Sigmoid colon (tissue), 7 donors: ENCODE measurements around the gene PDE7B. TPM values are rescaled to one million over a fixed set of nuclear protein-coding genes. Genes with fewer than 3 reads are reported as not detected.

ENCODE experiments used
- DNase-seq: peaks from one replicate; pipeline ENCODE4 v3.0.0-alpha.2; 2019
- H3K27ac ChIP-seq, 4 donors: fragments of 200-600 bp; sonication (generic); one replicate each; pipeline ENCODE4 v1.5.1; 2016 to 2019; ENCODE audit warnings: mild to moderate bottlenecking in 1 of 4
- H3K27me3 ChIP-seq, 3 donors: fragments of 200-600 bp; sonication (generic); one replicate each; pipeline ENCODE4 v1.5.1; 2019; ENCODE audit warnings: mild to moderate bottlenecking in 1 of 3
- H3K36me3 ChIP-seq, 4 donors: fragments of 200-600 bp; sonication (generic); one replicate each; pipeline ENCODE4 v1.5.1; 2016 to 2019
- H3K4me1 ChIP-seq, 4 donors: fragments of 200-600 bp; sonication (generic); one replicate each; pipeline ENCODE4 v1.5.1; 2017 to 2019
- H3K4me3 ChIP-seq, 4 donors: fragments of 200-600 bp; sonication (generic); one replicate each; pipeline ENCODE4 v1.5.1; 2017 to 2019; ENCODE audit warnings: mild to moderate bottlenecking in 2 of 4, moderate library complexity in 1 of 4
- H3K9me3 ChIP-seq, 4 donors: fragments of 200-600 bp in 3 of 4; sonication (generic) in 3 of 4; one replicate each; pipeline versions ENCODE4 v1.5.1 to v1.6.1; 2013 to 2019
- EP300 ChIP-seq, 4 donors: sonication (generic); formaldehyde crosslinking; IDR thresholded peaks; one replicate each; pipeline ENCODE4 v1.6.1; 2017; ENCODE audit warnings: antibody characterized with exemption in 4 of 4
- POLR2A ChIP-seq, 2 donors: fragments of 450-650 bp; IDR thresholded peaks; one replicate each; pipeline ENCODE4 v1.6.1; 2016; ENCODE audit warnings: antibody characterized with exemption in 2 of 2, mild to moderate bottlenecking in 2 of 2, moderate library complexity in 2 of 2
- POLR2AphosphoS5 ChIP-seq, 4 donors: sonication (generic); formaldehyde crosslinking; IDR thresholded peaks; one replicate each; pipeline ENCODE4 v1.6.1; 2017; ENCODE audit warnings: antibody characterized with exemption in 4 of 4
- WGBS, 2 donors: extraction: QIAGEN DNeasy Blood & Tissue Kit; methylation state at CpG; one replicate each; pipeline ENCODE4 v1.1.7; 2013; 5-methylcytosine and 5-hydroxymethylcytosine counted together
- intact Hi-C: fragments of 100-400 bp; cut with DNase I; formaldehyde crosslinking; loops from one replicate; pipeline ENCODE4 v1.15.1; 2023
- polyA plus RNA-seq, 3 donors: library from polyadenylated mRNA; stranded (reverse); fragments of 200-250 nt; gene quantifications; one replicate each; pipeline ENCODE4 v1.2.3, GENCODE V29; 2013
- total RNA-seq, 4 donors: library from RNA; depleted of rRNA; stranded (reverse); fragments of >200 nt; gene quantifications; one replicate each; pipeline ENCODE4 v1.1.0, GENCODE V29; 2016
- TF ChIP-seq, protein P1 (sequence below), 4 experiments: fragments of 450-650 bp in 3 of 4; fragments of 200-600 bp in 1 of 4; IDR thresholded peaks; one replicate each; pipeline ENCODE4 v1.5.1; 2016 to 2019; ENCODE audit warnings: antibody characterized with exemption in 4 of 4, mild to moderate bottlenecking in 3 of 4, moderate library complexity in 2 of 4
- donor health status: healthy with polysubstance abuse.
- donor health status: Bipolar disorder and iron deficiency.
- donor health status: healthy.

Gene PDE7B
- total and polyA plus RNA-seq, 7 donors: 1.1 to 10.3 (median 6.3) TPM

DNA sequence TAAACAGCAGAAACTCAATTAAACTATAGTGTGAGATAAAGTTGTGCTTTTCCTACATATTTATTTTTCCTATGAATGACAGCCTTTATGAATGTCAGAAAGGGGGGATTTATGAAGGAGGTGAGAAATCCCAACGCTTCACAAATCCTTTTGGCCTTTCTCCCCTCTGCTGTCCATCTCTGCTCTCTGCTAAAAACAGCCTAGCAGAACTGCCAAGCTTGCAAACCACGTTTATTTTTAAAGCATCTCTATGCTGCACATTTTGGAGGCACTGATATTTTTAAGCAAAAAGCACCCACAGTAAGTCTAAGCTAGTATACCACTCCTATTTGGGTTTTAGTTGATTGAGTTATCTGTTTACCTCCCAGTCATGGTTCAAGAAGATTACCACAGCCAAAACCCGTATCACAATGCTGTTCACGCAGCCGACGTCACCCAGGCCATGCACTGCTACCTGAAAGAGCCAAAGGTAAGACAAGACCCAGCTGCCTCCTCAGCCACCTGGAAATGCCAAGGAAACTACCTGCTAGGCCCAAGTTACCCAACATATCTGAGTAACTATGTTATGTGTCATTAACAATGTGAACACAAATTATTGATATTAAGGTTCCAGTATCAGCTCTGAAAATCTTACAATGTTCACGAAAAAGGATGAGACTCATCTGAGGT, 302.3 kb downstream of the PDE7B start:
- TF ChIP-seq POLR2A (IDR thresholded peaks at IDR 0.05): no peak
- no peak for TF ChIP-seq POLR2AphosphoS5 (IDR thresholded peaks at IDR 0.05)
- no peak for TF ChIP-seq EP300 (IDR thresholded peaks at IDR 0.05)
- TF ChIP-seq, protein P1, sequence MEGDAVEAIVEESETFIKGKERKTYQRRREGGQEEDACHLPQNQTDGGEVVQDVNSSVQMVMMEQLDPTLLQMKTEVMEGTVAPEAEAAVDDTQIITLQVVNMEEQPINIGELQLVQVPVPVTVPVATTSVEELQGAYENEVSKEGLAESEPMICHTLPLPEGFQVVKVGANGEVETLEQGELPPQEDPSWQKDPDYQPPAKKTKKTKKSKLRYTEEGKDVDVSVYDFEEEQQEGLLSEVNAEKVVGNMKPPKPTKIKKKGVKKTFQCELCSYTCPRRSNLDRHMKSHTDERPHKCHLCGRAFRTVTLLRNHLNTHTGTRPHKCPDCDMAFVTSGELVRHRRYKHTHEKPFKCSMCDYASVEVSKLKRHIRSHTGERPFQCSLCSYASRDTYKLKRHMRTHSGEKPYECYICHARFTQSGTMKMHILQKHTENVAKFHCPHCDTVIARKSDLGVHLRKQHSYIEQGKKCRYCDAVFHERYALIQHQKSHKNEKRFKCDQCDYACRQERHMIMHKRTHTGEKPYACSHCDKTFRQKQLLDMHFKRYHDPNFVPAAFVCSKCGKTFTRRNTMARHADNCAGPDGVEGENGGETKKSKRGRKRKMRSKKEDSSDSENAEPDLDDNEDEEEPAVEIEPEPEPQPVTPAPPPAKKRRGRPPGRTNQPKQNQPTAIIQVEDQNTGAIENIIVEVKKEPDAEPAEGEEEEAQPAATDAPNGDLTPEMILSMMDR (IDR thresholded peaks at IDR 0.05): no peak
- intact Hi-C loops: no loop called here
- 88 to 89% methylated on average over 7 of the region's 7 CpGs for WGBS, 2 donors

DNA sequence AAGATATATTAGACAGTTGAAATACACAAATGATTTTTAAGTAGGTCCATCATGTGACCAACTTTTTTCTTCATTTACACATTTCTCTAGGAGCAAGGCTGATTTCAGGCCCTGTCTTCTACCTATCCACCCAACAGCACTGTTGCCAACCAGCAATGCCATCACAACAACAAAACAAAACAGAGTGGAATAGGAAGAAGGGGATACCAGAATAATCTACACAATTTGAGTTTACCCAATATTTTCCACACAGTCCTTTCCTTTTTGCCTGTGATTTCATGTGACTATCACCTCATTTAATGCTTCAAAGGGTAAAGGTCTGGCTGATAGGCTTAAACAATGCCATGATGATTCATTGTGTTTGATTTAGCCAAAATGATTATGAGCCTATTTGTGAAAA, 303.7 kb downstream of the PDE7B start:
- Histone ChIP-seq H3K4me1 (no peaks in the 10 kb centered on the region), H3K36me3 (no peaks in the 10 kb centered on the region), H3K4me3 (no peak overlapping the region), H3K27ac (no peak overlapping the region), H3K27me3 (no peaks in the 10 kb centered on the region), H3K9me3 (no peaks in the 10 kb centered on the region)
- no peak for TF ChIP-seq POLR2AphosphoS5 (IDR thresholded peaks at IDR 0.05)
- TF ChIP-seq, protein P1 (IDR thresholded peaks at IDR 0.05): no peak
- no peak for TF ChIP-seq EP300 (IDR thresholded peaks at IDR 0.05)
- TF ChIP-seq POLR2A (IDR thresholded peaks at IDR 0.05): no peak
- intact Hi-C loops: no loop called here
- DNase-seq: no peak

More for the DNA sequence above, 302.3 kb downstream of the PDE7B start:
- no peaks in the 10 kb centered on the region for H3K4me1 ChIP-seq
- no peaks in the 10 kb centered on the region for H3K36me3 ChIP-seq
- no peak for DNase-seq
- no peaks in the 10 kb centered on the region for H3K27me3 ChIP-seq
- H3K4me3 ChIP-seq: no peak overlapping the region
- no peak overlapping the region for H3K27ac ChIP-seq
- H3K9me3 ChIP-seq: no peaks in the 10 kb centered on the region

DNA sequence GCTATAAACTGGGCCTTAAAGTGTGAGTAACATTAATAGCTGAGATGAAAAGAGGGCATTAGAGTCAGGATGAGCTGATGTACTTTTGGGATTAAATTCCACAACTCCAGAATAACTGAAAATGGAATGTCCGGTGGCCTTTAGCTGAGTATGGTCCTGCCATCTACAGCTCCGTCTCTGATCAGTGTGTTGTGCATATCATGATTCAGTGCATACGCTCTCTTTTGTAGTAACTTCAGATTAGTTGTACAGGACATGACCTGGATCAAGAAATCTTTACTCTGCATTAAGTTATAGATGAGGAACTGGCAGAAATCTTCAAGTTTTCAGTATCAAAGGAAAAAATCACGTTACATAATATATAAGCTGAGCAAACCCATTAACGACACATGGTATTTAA, 306.2 kb downstream of the PDE7B start:
- Histone ChIP-seq H3K9me3 (no peaks in the 10 kb centered on the region), H3K27me3 (no peaks in the 10 kb centered on the region), H3K27ac (no peak overlapping the region), H3K36me3 (no peaks in the 10 kb centered on the region), H3K4me3 (no peak overlapping the region), H3K4me1 (no peaks in the 10 kb centered on the region)
- intact Hi-C loops: no loop called here
- 94 to 96% methylated on average over 5 of the region's 5 CpGs for WGBS, 2 donors
- DNase-seq: no peak
- TF ChIP-seq EP300 (IDR thresholded peaks at IDR 0.05) (no peak), POLR2AphosphoS5 (IDR thresholded peaks at IDR 0.05) (no peak), POLR2A (IDR thresholded peaks at IDR 0.05) (no peak)
- TF ChIP-seq, protein P1 (IDR thresholded peaks at IDR 0.05): no peak

DNA sequence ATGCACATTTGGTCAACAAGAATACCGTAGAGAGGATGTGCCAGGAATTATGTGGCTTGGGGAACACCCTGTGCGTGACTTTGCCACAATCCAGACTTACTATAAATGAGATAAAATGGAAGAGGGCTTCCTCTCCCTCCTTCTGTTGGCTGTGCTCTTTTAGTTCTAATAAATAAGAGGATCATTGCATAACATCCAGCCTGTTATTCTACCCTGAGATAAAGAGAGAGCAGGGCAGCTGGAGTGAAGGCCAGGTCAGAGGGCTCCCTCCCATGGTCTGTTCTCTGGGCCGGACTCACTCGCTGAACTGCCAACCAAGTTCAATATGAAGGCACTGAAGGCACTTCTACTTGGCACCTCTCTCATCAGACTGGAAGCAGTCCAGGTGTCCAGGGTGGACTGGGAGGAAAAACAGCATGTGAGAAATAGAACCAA, 306.9 kb downstream of the PDE7B start:
- intact Hi-C loops: no loop called here
- Histone ChIP-seq H3K4me1 (no peaks in the 10 kb centered on the region), H3K4me3 (no peak overlapping the region), H3K27ac (no peak overlapping the region), H3K9me3 (no peaks in the 10 kb centered on the region), H3K27me3 (no peaks in the 10 kb centered on the region), H3K36me3 (no peaks in the 10 kb centered on the region)
- no peak for DNase-seq
- 80 to 83% methylated on average over 4 of the region's 4 CpGs for WGBS, 2 donors
- TF ChIP-seq, protein P1 (IDR thresholded peaks at IDR 0.05): no peak
- TF ChIP-seq EP300 (IDR thresholded peaks at IDR 0.05) (no peak), POLR2A (IDR thresholded peaks at IDR 0.05) (no peak), POLR2AphosphoS5 (IDR thresholded peaks at IDR 0.05) (no peak)

DNA sequence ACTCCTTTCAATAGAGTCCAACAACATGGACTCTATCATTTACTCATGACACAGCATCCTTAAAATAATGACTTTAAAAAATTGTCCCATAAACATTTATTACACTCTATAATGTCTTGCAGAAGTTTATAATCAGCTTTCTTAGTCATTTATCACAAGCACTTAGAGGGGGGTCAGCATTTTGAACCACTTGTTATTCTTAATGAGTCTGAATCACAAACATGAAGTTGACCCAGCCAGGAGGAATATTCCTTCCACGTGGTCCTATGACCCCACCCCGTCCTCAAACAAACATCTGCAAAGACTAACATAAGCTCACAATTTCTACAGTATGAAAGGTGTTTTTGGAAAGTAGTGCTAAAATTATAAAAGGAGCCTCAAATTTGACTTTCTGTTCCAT, 307.5 kb downstream of the PDE7B start:
- H3K27ac ChIP-seq: no peak overlapping the region
- WGBS, 2 donors: 34 to 59% methylated on average over 2 of the region's 2 CpGs
- no peaks in the 10 kb centered on the region for H3K4me1 ChIP-seq
- no peak for DNase-seq
- H3K9me3 ChIP-seq: no peaks in the 10 kb centered on the region
- TF ChIP-seq EP300 (IDR thresholded peaks at IDR 0.05): no peak
- TF ChIP-seq, protein P1 (IDR thresholded peaks at IDR 0.05): no peak
- TF ChIP-seq POLR2A (IDR thresholded peaks at IDR 0.05): no peak
- no peak for TF ChIP-seq POLR2AphosphoS5 (IDR thresholded peaks at IDR 0.05)
- no peaks in the 10 kb centered on the region for H3K36me3 ChIP-seq
- intact Hi-C loops: no loop called here
- H3K4me3 ChIP-seq: no peak overlapping the region
- no peaks in the 10 kb centered on the region for H3K27me3 ChIP-seq
